ENCODE measurements around the gene TNNT3. TPM values are rescaled to one million over a fixed set of nuclear protein-coding genes. Genes with fewer than 3 reads are reported as not detected.

The TNNT3 gene
- total RNA-seq, 2 experiments from 2014 or later, result 4.7 to 6.2 TPM

- Histone ChIP-seq H3K4me2 (ENCODE audit: low read length) (no peak overlapping the region), H3K36me3 (ENCODE audit: insufficient read depth, low read length) (no peaks in the 10 kb centered on the region), H3K79me2 (ENCODE audit: insufficient read depth, low read depth, low read length) (no peaks in the 10 kb centered on the region), H3K4me3 (ENCODE audit: low read depth, low read length, poor library complexity, severe bottlenecking) (no peak overlapping the region), H3K27ac (ENCODE audit: low read depth, low read length, poor library complexity, severe bottlenecking) (no peak overlapping the region), H4K20me1 (ENCODE audit: insufficient read depth, low read length) (no peaks in the 10 kb centered on the region), H3K9me2 (ENCODE audit: insufficient read depth, low read length) (no peaks in the 10 kb centered on the region), H3K9me3 (ENCODE audit: low read length) (no peaks in the 10 kb centered on the region), H2AFZ (ENCODE audit: low read length) (no peak overlapping the region), H3K4me1 (ENCODE audit: insufficient read depth, low read length, poor library complexity, severe bottlenecking) (peaks cover 18% of the 10 kb centered on the region)
- CTCF ChIA-PET (ENCODE audit: unreplicated experiment), result no interaction called here
- intact Hi-C loops (cut with micrococcal nuclease; ENCODE audit: unreplicated experiment), result no loop called here
- POLR2A ChIA-PET, result no interaction called here
- no peak for TF ChIP-seq EZH2phosphoT487 (IDR thresholded peaks at IDR 0.05; ENCODE audit: borderline replicate concordance, low read depth, low read length)
- TF ChIP-seq CTCF (conservative IDR thresholded peaks at IDR 0.05; ENCODE audit: low read length), result no peak
- BruUV-seq (replicated peaks), result no TSS peak
- no peak for DNase-seq (ENCODE audit: low spot score)
Observed at GRCh38 chr11:1877211-1878136, 42.0 kb upstream of the TNNT3 start.

GRCh38 chr11:1878137-1879031 is 41.1 kb upstream of the TNNT3 start:
- H3K4me3 ChIP-seq (ENCODE audit: low read depth, low read length, poor library complexity, severe bottlenecking), result no peak overlapping the region
- H3K9me3 ChIP-seq (ENCODE audit: low read length), result no peaks in the 10 kb centered on the region
- TF ChIP-seq EZH2phosphoT487 (IDR thresholded peaks at IDR 0.05; ENCODE audit: borderline replicate concordance, low read depth, low read length) (no peak), CTCF (conservative IDR thresholded peaks at IDR 0.05; ENCODE audit: low read length) (no peak)
- no peak for DNase-seq (ENCODE audit: low spot score)
- H3K36me3 ChIP-seq (ENCODE audit: insufficient read depth, low read length), result peaks cover 6% of the 10 kb centered on the region
- H4K20me1 ChIP-seq (ENCODE audit: insufficient read depth, low read length), result no peaks in the 10 kb centered on the region
- no peak overlapping the region for H3K4me2 ChIP-seq (ENCODE audit: low read length)
- no peaks in the 10 kb centered on the region for H3K79me2 ChIP-seq (ENCODE audit: insufficient read depth, low read depth, low read length)
- no peaks in the 10 kb centered on the region for H3K9me2 ChIP-seq (ENCODE audit: insufficient read depth, low read length)
- CTCF ChIA-PET (ENCODE audit: unreplicated experiment), result no interaction called here
- intact Hi-C loops (cut with micrococcal nuclease; ENCODE audit: unreplicated experiment), result no loop called here
- BruUV-seq (replicated peaks), result no TSS peak
- peaks cover 21% of the 10 kb centered on the region for H3K4me1 ChIP-seq (ENCODE audit: insufficient read depth, low read length, poor library complexity, severe bottlenecking)
- no peak overlapping the region for H2AFZ ChIP-seq (ENCODE audit: low read length)
- POLR2A ChIA-PET, result no interaction called here
- H3K27ac ChIP-seq (ENCODE audit: low read depth, low read length, poor library complexity, severe bottlenecking), result no peak overlapping the region
